Mucosa of stomach (tissue), 1 donor: ENCODE data around the gene DCHS1.

ENCODE experiments used
- H3K27me3 ChIP-seq: one replicate; pipeline ENCODE4 v1.7.0; 2013; ENCODE audit warnings: mild to moderate bottlenecking, low read length; ENCODE audit not compliant: control insufficient read depth, insufficient read depth
- H3K36me3 ChIP-seq: one replicate; pipeline ENCODE4 v1.7.0; 2013; ENCODE audit warnings: low read length; ENCODE audit not compliant: control insufficient read depth, insufficient read depth
- H3K4me1 ChIP-seq: one replicate; pipeline ENCODE4 v1.7.0; 2013; ENCODE audit warnings: mild to moderate bottlenecking, low read length; ENCODE audit not compliant: control insufficient read depth, insufficient read depth
- H3K4me3 ChIP-seq: one replicate; pipeline ENCODE4 v1.7.0; 2013; ENCODE audit warnings: low read length
- H3K9ac ChIP-seq: one replicate; pipeline ENCODE4 v1.7.0; 2013; ENCODE audit warnings: mild to moderate bottlenecking, low read length, moderate library complexity
- H3K9me3 ChIP-seq: one replicate; pipeline ENCODE4 v1.7.0; 2013; ENCODE audit warnings: mild to moderate bottlenecking, low read length, moderate library complexity; ENCODE audit not compliant: control insufficient read depth
- donor health status: Pancreatic carcinoma.

DCHS1 gene

GRCh38 chr11:6629573-6629891 lies 26.1 kb downstream of the DCHS1 start:
- no peak overlapping the region for H3K9ac ChIP-seq
- H3K36me3 ChIP-seq: no peaks in the 10 kb centered on the region
- H3K4me3 ChIP-seq: no peak overlapping the region
- no peaks in the 10 kb centered on the region for H3K9me3 ChIP-seq
- H3K27me3 ChIP-seq: no peaks in the 10 kb centered on the region
- H3K4me1 ChIP-seq: no peaks in the 10 kb centered on the region

GRCh38 chr11:6628526-6628925 lies 27.1 kb downstream of the DCHS1 start:
- no peaks in the 10 kb centered on the region for H3K36me3 ChIP-seq

GRCh38 chr11:6627762-6628241 lies 27.8 kb downstream of the DCHS1 start:
- Histone ChIP-seq H3K4me1 (no peaks in the 10 kb centered on the region), H3K9me3 (no peaks in the 10 kb centered on the region), H3K9ac (no peak overlapping the region), H3K4me3 (no peak overlapping the region), H3K36me3 (no peaks in the 10 kb centered on the region), H3K27me3 (no peaks in the 10 kb centered on the region)

More at GRCh38 chr11:6628526-6628925, 27.1 kb downstream of the DCHS1 start:
- H3K4me1 ChIP-seq: no peaks in the 10 kb centered on the region
- H3K9me3 ChIP-seq: no peaks in the 10 kb centered on the region
- H3K9ac ChIP-seq: no peak overlapping the region
- H3K4me3 ChIP-seq: no peak overlapping the region
- no peaks in the 10 kb centered on the region for H3K27me3 ChIP-seq

GRCh38 chr11:6626971-6627761 lies 28.4 kb downstream of the DCHS1 start:
- no peaks in the 10 kb centered on the region for H3K36me3 ChIP-seq
- H3K9me3 ChIP-seq: no peaks in the 10 kb centered on the region
- H3K4me3 ChIP-seq: no peak overlapping the region
- H3K27me3 ChIP-seq: no peaks in the 10 kb centered on the region
- H3K4me1 ChIP-seq: no peaks in the 10 kb centered on the region
- no peak overlapping the region for H3K9ac ChIP-seq

DNA sequence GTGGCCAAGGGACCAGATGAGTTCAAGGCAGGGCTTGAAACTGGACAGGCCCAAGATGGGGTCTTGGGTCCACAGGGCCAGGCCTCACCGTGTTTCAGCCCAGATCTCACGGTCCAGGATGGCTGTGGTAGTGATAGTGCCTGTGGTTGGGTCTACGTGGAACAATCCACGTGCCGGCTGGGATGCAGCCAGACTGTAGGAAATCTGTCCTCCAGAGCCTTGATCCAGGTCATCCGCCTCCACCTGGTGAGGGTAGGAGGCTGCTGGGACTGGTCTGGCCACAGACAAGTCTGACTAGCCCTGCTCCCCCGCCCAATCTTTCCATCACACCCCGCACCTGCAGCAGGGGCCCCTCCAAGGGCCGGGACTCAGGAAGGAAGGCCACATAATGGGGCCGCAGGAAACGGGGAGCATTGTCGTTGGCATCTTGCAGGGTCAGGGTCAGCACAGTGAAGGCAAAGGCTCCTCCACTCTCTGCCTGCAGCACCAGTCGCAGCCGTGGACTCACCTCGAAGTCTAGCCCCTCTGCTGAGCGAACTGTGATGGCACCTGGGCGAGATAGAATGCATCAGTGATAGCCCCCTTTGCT lies 29.7 kb downstream of the DCHS1 start:
- Histone ChIP-seq H3K27me3 (no peaks in the 10 kb centered on the region), H3K4me1 (no peaks in the 10 kb centered on the region), H3K36me3 (no peaks in the 10 kb centered on the region), H3K9me3 (no peaks in the 10 kb centered on the region), H3K9ac (no peak overlapping the region), H3K4me3 (no peak overlapping the region)

DNA sequence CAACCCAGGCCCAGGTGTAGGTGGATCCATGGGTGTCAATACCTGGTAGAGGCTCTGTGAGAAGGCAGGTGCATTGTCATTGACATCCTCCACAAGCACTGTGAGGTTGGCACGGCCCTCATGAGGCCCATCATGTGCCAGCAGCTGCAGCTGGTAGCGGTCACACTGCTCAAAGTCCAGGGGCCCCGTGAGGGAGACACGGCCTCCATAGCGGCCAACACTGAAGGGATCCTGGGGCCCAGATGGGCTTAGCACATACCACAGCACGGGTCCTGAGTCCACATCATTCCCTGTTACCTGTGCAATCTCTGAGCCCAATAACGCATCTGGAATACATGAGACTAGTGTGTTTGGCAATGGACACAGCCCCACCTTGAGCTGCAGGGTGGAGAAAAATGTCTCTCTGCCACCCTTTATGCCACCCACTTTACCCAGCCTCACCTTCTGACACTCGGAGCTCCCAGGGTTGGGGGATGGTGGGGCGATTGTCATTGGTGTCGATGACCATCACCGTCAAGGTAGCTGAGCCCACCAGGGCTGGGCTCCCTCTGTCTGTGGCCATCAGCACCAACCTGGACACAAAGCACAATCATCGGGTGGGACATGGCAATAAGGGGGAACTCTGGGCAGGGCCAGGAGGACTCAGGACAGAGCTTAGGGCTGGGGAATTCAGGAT lies 30.3 kb downstream of the DCHS1 start:
- no peak overlapping the region for H3K9ac ChIP-seq
- H3K36me3 ChIP-seq: no peaks in the 10 kb centered on the region
- no peaks in the 10 kb centered on the region for H3K27me3 ChIP-seq
- H3K9me3 ChIP-seq: no peaks in the 10 kb centered on the region
- no peaks in the 10 kb centered on the region for H3K4me1 ChIP-seq
- no peak overlapping the region for H3K4me3 ChIP-seq

GRCh38 chr11:6623391-6624363 lies 31.9 kb downstream of the DCHS1 start:
- Histone ChIP-seq H3K9ac (no peak overlapping the region), H3K4me3 (no peak overlapping the region), H3K4me1 (peaks cover 10% of the 10 kb centered on the region), H3K27me3 (no peaks in the 10 kb centered on the region), H3K36me3 (no peaks in the 10 kb centered on the region), H3K9me3 (no peaks in the 10 kb centered on the region)

GRCh38 chr11:6622261-6623171 lies 33.1 kb downstream of the DCHS1 start:
- H3K36me3 ChIP-seq: no peaks in the 10 kb centered on the region
- no peak overlapping the region for H3K9ac ChIP-seq
- H3K4me3 ChIP-seq: no peak overlapping the region
- no peaks in the 10 kb centered on the region for H3K27me3 ChIP-seq
- H3K9me3 ChIP-seq: no peaks in the 10 kb centered on the region
- H3K4me1 ChIP-seq: peaks cover 22% of the 10 kb centered on the region

- H3K27me3 ChIP-seq: no peaks in the 10 kb centered on the region
- H3K4me1 ChIP-seq: peaks cover 25% of the 10 kb centered on the region
- no peaks in the 10 kb centered on the region for H3K9me3 ChIP-seq
- H3K36me3 ChIP-seq: peaks cover under 1% of the 10 kb centered on the region
- no peak overlapping the region for H3K4me3 ChIP-seq
- H3K9ac ChIP-seq: no peak overlapping the region
These were observed 33.8 kb downstream of the DCHS1 start for GRCh38 chr11:6621711-6622211.

- no peak overlapping the region for H3K4me3 ChIP-seq
- no peaks in the 10 kb centered on the region for H3K27me3 ChIP-seq
- no peaks in the 10 kb centered on the region for H3K9me3 ChIP-seq
- no peak overlapping the region for H3K9ac ChIP-seq
- H3K4me1 ChIP-seq: peaks cover 25% of the 10 kb centered on the region
- peaks cover 5% of the 10 kb centered on the region for H3K36me3 ChIP-seq
These were observed 35.0 kb downstream of the DCHS1 start for GRCh38 chr11:6620636-6621035.
